ENCODE results near the gene VMP1.
A peak's percentile ranks its signal among the peaks of the same experiment; 100 is the strongest.
"Not testable (repeated sequence)": the region's sequence is repeated elsewhere in the genome, so short reads cannot be mapped to it uniquely, and the experiment has no call there.

Gene VMP1

GRCh38 chr17:59863616-59864015 lies 156.2 kb downstream of the VMP1 start:
- DNase-seq (ENCODE audit: low spot score) = no peak

- no peak for DNase-seq (ENCODE audit: low spot score)
Observed at GRCh38 chr17:59869941-59870218, 162.4 kb downstream of the VMP1 start.

GRCh38 chr17:59870482-59870881 lies 163.0 kb downstream of the VMP1 start:
- no peak for DNase-seq (ENCODE audit: low spot score)

GRCh38 chr17:59872351-59872750 lies 164.9 kb downstream of the VMP1 start:
- no peak for DNase-seq (ENCODE audit: low spot score)

GRCh38 chr17:59873414-59873813 lies 166.0 kb downstream of the VMP1 start:
- DNase-seq (ENCODE audit: low spot score) = not testable (repeated sequence)

GRCh38 chr17:59874376-59874775 lies 166.9 kb downstream of the VMP1 start:
- no peak for DNase-seq (ENCODE audit: low spot score)

- no peak for DNase-seq (ENCODE audit: low spot score)
Observed at GRCh38 chr17:59876107-59876506, 168.7 kb downstream of the VMP1 start.

GRCh38 chr17:59877965-59878364 lies 170.5 kb downstream of the VMP1 start:
- DNase-seq (ENCODE audit: low spot score) = no peak

- DNase-seq (ENCODE audit: low spot score) = no peak
Observed at GRCh38 chr17:59878624-59879023, 171.2 kb downstream of the VMP1 start.

GRCh38 chr17:59884861-59885260 lies 177.4 kb downstream of the VMP1 start:
- no peak for DNase-seq (ENCODE audit: low spot score)

GRCh38 chr17:59888145-59888750 lies 180.8 kb downstream of the VMP1 start:
- no peak for DNase-seq (ENCODE audit: low spot score)

GRCh38 chr17:59890720-59891119 lies 183.3 kb downstream of the VMP1 start:
- peak; percentile 33 for DNase-seq (ENCODE audit: low spot score)

All from AG08396 (cell line).